ENCODE results near the gene MATK.
A peak's percentile ranks its signal among the peaks of the same experiment; 100 is the strongest.
"Not testable (repeated sequence)": the region's sequence is repeated elsewhere in the genome, so short reads cannot be mapped to it uniquely, and the experiment has no call there.

The MATK gene

DNA sequence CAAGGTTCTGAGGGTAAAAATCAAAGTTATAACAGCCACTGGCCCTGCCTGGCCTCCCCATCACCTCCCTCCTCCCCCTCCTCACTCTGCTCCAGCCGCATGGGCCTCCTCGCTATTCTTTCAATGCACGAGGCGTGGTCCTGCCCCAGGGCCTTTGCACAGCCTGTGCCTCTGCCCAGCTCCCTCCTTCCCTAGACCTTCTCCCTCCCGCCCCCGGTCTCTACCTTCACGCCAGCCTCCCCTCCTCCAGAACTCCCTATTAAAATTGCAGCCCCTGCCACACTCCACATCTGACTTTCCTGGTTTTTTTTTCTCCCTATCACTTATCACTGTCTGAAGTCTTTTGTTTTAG lies 17.5 kb downstream of the MATK start:
- DNase-seq: no peak

- DNase-seq: no peak
Measured at GRCh38 chr19:3768015-3768747, 18.0 kb downstream of the MATK start.

DNA sequence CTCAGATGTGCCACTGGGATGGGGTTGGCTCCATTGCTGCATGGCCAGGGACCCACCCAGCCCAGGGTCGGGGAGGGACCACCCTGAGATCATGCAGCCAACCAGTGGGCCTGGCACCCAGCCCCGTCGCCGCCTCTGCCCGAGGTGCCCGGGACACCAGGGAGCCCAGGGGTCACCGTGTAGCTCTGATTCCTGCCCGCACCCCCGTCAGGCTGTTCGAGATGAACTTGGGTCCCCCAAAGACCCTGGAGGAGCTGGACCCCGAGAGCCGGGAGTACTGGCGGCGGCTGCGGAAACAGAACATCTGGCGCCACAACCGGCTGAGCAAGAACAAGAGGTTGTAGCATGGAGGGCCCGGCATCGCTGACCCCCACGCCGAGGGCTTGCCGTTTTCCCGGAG lies 19.1 kb downstream of the MATK start:
- DNase-seq: no peak

DNA sequence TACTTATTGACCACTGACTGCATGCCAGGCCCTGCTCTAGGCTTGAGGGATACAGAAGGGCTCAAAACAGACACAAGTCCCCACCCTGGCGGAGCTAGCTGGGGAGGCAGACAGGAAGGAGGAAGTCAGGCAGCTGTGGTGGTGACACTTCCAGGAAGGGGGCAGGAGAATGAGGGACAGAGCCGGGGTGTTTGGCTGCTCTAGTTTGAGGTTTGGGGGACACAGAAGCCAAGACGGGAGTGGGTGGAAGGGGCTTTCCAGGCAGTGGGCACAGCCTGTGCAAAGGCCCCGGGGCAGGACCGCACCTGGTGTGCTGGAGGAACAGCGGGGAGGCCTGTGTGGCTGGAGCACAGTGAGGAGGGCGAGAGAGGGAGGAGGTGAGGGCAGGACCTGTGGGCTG lies 19.7 kb downstream of the MATK start:
- DNase-seq: no peak

- not testable (repeated sequence) for DNase-seq
Measured at GRCh38 chr19:3765757-3766156, 20.4 kb downstream of the MATK start.

DNA sequence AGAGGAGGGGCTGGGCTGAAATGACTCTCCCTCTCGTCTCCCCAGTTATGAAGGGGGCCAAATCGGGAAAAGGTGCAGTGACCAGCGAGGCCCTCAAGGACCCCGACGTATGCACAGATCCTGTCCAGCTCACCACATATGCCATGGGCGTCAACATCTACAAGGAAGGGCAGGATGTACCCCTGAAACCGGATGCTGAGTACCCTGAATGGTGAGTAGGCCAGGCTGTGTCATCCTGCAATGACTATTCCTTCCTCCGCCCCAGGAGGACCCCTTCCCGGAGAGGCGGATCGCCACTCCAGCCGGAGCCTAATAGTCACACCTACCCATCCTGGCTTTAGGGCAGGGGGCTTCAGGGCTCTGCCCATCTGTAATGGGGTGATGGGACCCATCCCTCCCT lies 21.1 kb downstream of the MATK start:
- DNase-seq: no peak

DNA sequence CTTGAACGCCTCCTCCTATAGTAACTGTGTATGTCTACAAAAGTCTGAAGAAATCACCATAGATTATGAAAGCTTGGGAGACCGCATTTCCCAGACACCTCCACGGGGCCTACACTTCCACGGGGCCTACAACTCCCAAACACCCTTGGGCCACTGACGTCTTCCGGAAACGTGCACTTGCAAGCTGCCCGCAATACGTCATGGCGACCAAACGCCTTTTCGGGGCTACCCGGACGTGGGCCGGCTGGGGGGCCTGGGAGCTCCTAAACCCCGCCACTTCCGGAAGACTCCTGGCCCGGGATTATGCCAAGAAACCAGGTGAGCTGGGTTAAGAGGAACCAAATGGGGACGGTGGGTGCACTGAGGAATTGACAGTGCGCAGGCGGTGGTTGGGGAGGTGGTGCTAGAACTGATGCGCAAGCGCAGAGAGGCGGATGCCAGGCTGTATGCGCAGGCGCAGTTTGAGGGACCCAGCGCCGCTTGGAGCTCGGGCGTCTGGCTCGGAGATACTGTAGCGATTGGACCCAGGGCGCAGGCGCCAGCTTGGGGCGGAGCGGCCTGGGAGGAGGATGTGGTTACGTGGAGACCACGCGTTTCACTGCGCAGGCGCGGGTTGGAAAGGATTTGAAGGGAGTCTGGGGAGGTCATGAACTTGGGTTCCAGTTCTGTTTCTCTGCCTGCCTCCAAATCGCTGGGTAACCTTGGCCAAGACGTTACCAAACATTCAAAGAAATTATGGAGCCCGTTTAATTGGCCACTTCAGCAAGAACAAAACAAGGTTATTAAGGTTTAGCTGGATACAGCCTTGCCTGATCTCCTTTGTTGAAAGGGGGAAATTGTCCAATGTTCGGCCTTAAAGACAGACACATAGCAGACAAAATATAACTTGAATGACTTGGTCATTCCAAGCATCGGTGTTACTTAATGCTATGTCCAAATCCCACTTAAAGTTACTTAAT lies 23.4 kb downstream of the MATK start, which contains the start of gene MRPL54:
Gene MRPL54 (plus strand): TSS at position 182 of the 959 bp plus-strand sequence. CDS start 19 bp downstream, at position 201.
- DNase-seq: peak; percentile 98

- no peak for DNase-seq
Measured at GRCh38 chr19:3762130-3762473, 24.1 kb downstream of the MATK start.

DNA sequence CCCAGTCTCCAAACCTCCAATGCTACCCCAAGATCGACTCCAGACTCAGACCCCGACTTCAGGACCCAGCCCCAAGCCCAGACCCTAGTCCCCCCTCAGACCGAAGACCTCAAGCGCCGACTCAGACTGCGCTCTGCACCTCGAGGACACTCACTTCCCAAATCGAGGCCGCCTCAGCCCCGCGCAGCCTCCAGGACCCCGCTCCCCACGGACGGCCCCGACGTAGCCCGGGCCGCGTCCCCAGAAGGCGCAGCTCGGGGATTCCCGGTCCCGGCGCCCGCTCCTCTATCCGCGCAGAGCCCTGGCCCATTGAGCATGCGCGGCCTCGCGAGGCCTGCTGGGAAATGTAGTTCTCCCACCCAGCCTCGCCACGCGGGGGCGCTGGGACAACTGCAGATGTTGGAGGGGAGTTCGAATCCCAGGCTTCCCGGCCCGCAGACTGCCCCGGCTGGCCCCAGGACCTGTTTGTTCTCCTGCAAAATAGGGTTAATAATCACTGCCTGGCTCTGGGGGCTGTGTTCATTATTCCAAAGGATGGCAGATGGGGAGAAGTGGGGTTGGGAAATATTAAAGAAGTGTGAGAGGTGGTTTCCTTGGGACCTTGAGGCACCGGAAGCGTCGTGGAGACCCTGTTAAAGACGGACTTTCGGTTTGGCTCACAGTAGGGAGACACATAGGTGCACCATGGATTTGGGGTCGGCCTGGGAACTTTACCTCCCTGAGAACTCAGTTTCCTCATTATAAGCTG lies 24.6 kb downstream of the MATK start, which contains the start of gene APBA3:
Gene APBA3 (minus strand): TSS at position 311 of the 748 bp plus-strand sequence. CDS start 1,428 bp downstream, outside the sequence.
- DNase-seq: peak; percentile 96

GRCh38 chr19:3760871-3761361 lies 25.3 kb downstream of the MATK start:
- no peak for DNase-seq

- DNase-seq: no peak
Measured at GRCh38 chr19:3759482-3760254, 26.5 kb downstream of the MATK start.

GRCh38 chr19:3758297-3758696 lies 27.9 kb downstream of the MATK start:
- not testable (repeated sequence) for DNase-seq

GRCh38 chr19:3757705-3758104 lies 28.5 kb downstream of the MATK start:
- DNase-seq: not testable (repeated sequence)

GRCh38 chr19:3753631-3754410 lies 32.4 kb downstream of the MATK start:
- no peak for DNase-seq

GRCh38 chr19:3752492-3752891 lies 33.7 kb downstream of the MATK start:
- DNase-seq: no peak

GRCh38 chr19:3751236-3751635 lies 34.9 kb downstream of the MATK start:
- no peak for DNase-seq

GRCh38 chr19:3750211-3750610 lies 36.0 kb downstream of the MATK start:
- no peak for DNase-seq

GRCh38 chr19:3748965-3749364 lies 37.2 kb downstream of the MATK start:
- no peak for DNase-seq

DNA sequence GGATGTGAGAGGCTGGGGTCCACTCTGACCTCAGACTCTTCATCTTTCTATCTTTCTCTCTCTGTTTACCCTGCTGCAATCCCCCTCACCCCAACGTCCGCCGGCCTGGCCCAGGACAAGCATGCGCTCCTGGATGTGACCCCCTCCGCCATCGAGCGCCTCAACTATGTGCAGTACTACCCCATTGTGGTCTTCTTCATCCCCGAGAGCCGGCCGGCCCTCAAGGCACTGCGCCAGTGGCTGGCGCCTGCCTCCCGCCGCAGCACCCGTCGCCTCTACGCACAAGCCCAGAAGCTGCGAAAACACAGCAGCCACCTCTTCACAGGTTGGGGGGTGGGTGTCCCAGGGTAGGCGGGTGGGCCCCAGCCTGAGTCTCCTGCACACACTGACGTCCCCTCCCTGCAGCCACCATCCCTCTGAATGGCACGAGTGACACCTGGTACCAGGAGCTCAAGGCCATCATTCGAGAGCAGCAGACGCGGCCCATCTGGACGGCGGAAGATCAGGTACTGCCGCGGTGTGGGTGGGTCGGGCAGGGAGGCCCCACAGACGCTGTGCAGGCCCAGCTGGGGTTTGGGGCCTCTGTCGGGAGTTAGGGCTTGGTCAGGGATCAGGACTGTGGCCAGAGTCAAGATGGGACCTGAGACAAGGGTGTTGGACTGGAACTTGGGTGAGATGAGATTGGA lies 39.7 kb downstream of the MATK start:
- no peak for DNase-seq

DNA sequence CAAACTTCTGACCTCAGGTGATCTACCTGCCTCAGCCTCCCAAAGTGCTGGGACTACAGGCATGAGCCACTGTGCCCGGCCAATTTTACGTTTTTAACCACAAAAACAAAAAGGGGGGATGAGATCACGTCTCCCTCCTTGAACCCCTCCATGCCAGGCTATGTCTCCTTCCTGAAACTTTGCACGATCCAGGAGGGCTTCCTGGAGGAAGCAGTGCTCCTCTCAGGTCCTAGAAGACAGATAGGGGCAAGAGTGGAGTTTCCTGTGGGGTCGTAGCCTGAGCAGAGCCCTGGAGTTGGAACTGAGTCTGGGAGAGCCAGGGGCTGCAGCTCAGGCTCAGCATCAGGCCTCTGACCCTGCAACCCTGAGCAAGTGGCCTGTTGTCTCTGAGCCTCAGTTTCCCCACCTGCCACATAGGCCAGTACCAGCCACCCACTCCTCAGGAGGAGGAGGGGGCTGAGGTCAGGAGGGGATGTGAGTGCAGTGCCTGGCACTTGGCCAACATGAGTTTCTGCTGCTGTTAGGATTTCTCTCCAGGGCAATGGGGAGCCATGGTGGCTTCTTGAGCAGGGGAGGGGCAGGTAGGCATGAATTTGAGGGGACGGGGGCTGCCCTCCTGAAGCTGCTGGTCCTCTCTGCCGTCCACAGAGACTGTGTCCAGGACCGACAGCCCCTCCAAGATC lies 40.7 kb downstream of the MATK start:
- no peak for DNase-seq
